ENCODE results near the gene MUC6. TPM values are rescaled to one million over a fixed set of nuclear protein-coding genes. Genes with fewer than 3 reads are reported as not detected.

The MUC6 gene
- total and polyA plus RNA-seq, 10 donors: 0.02 to 0.76 (median 0.22) TPM; not detected in 3

DNA sequence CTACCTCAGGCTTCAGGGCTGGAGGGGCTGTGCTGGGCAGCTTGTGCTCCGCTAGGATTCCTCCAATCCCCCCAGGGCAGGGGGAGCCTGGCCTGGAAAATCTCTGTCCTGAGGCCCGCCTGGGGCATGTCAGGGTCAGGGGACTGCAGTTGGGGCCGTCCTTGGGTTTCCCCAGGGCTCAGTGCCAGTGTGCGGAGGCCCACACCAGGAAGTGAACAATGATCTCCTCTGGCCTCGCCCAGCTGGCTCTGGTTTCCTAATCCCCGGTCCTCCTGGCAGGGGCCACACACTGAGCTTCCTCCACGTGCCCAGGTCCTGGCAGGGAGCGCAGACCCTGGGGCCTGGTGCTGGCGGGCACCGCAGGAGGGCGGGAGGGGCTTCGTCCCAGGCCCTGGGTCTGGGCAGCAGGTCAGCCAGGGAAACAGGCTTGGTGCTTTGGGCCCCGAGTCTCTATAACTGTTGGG lies 36.8 kb upstream of the MUC6 start:
- Histone ChIP-seq H3K36me3 (no peaks in the 10 kb centered on the region), H3K4me3 (no peak overlapping the region), H3K9me3 (no peaks in the 10 kb centered on the region), H3K27me3 (replicated peaks in 1 of 7) (peaks cover 0 to 25% (median 0%) of the 10 kb centered on the region in 7 donors), H3K27ac (peak overlapping the region in 5 of 8 donors; percentile 26 to 54 (median 34)), H3K4me1 (peaks cover 4 to 38% (median 20%) of the 10 kb centered on the region in 6 donors)
- no peak for TF ChIP-seq POLR2A (IDR thresholded peaks at IDR 0.05)
- peak; percentile 79 to 85 (median 82) for TF ChIP-seq POLR2AphosphoS5 (IDR thresholded peaks at IDR 0.05)
- intact Hi-C loops (cut with DNase I; ENCODE audit: low total_unique reads): no loop called here
- peak; percentile 87 for DNase-seq
- WGBS, 5 donors: 22 to 28% (median 25%) methylated on average over 11 to 13 of the region's 13 CpGs; no CpG with 5 or more reads in 1 of the 5 donors

DNA sequence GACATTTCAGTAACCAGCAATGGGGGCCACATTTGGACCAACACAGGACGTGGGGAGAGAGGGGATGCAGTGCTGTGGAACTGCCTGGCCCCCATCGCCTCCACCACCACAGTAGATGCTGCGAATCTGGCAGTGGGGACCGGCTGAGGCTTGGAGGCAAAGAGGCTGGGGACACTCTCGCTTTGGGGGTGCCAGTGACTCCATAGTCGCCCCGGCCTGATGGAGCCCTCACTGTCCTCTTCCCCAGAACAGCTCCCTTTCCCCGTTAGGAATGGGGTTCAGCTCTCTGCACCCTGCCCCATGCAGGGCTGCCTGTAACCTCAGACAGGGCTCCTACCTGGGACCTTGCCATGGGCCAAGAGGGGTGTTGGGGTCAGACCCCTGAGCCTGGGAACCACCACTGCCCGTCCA lies 36.3 kb upstream of the MUC6 start:
- Histone ChIP-seq H3K27ac (peak overlapping the region in 5 of 8 donors; percentile 26 to 54 (median 34)), H3K36me3 (no peaks in the 10 kb centered on the region), H3K4me3 (no peak overlapping the region), H3K9me3 (no peaks in the 10 kb centered on the region), H3K27me3 (replicated peaks in 1 of 7) (peaks cover 0 to 25% (median 0%) of the 10 kb centered on the region in 7 donors), H3K4me1 (peaks cover 4 to 35% (median 20%) of the 10 kb centered on the region in 6 donors)
- TF ChIP-seq, protein P1, sequence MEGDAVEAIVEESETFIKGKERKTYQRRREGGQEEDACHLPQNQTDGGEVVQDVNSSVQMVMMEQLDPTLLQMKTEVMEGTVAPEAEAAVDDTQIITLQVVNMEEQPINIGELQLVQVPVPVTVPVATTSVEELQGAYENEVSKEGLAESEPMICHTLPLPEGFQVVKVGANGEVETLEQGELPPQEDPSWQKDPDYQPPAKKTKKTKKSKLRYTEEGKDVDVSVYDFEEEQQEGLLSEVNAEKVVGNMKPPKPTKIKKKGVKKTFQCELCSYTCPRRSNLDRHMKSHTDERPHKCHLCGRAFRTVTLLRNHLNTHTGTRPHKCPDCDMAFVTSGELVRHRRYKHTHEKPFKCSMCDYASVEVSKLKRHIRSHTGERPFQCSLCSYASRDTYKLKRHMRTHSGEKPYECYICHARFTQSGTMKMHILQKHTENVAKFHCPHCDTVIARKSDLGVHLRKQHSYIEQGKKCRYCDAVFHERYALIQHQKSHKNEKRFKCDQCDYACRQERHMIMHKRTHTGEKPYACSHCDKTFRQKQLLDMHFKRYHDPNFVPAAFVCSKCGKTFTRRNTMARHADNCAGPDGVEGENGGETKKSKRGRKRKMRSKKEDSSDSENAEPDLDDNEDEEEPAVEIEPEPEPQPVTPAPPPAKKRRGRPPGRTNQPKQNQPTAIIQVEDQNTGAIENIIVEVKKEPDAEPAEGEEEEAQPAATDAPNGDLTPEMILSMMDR (IDR thresholded peaks at IDR 0.05 in 8 of 11, conservative IDR thresholded peaks at IDR 0.05 in 3 of 11): no peak
- no peak for TF ChIP-seq POLR2AphosphoS5 (IDR thresholded peaks at IDR 0.05)
- no peak for TF ChIP-seq POLR2A (IDR thresholded peaks at IDR 0.05)
- 75 to 81% (median 79%) methylated on average over 5 to 9 of the region's 9 CpGs for WGBS, 5 donors
- DNase-seq: no peak
- intact Hi-C loops (cut with DNase I; ENCODE audit: low total_unique reads): no loop called here

DNA sequence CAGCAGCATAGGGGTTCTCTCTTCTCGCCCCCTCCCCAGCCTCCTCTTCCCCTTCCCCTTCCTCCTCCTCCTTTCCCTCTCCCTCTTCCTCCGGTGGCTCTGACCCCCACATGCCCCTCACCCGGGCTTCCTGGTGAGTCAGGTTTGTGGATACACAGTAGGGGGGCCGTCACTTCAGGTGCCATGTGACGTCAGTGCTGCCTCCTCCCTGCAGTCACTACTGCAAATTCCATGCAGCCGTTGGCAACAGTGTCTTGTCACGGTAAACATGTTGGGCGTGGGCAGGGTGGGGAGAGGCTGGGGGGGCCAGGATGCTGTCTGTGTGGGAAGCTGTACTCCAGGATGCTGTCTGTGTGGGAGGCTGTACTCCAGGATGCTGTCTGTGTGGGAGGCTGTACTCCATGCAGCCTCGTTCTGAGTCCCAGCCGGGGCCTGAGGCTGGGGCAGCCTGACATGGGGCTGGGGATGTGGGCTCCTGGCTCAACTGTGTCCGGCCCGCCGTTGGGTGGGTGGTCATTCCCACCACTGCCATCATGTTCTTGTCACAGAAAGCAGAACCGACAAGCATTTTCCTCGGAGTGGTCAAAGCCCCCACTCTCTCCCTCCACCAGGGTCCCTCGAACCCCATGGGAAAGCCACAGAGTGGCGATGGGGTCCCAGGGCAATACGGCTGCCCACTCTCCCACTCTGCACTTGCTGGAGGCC lies 35.8 kb upstream of the MUC6 start:
- Histone ChIP-seq H3K27ac (peak overlapping the region in 4 of 8 donors; percentile 26 to 54 (median 32)), H3K4me3 (no peak overlapping the region), H3K36me3 (no peaks in the 10 kb centered on the region), H3K27me3 (replicated peaks in 1 of 7) (peaks cover 0 to 25% (median 0%) of the 10 kb centered on the region in 7 donors), H3K9me3 (no peaks in the 10 kb centered on the region), H3K4me1 (peaks cover 4 to 30% (median 20%) of the 10 kb centered on the region in 6 donors)
- DNase-seq: peak; percentile 79
- intact Hi-C loops (cut with DNase I; ENCODE audit: low total_unique reads): no loop called here
- 53 to 64% (median 59%) methylated on average over 16 to 18 of the region's 18 CpGs for WGBS, 5 donors
- TF ChIP-seq, protein P1 (IDR thresholded peaks at IDR 0.05 in 8 of 11, conservative IDR thresholded peaks at IDR 0.05 in 3 of 11): no peak
- TF ChIP-seq POLR2AphosphoS5 (IDR thresholded peaks at IDR 0.05) (no peak), POLR2A (IDR thresholded peaks at IDR 0.05) (no peak)

DNA sequence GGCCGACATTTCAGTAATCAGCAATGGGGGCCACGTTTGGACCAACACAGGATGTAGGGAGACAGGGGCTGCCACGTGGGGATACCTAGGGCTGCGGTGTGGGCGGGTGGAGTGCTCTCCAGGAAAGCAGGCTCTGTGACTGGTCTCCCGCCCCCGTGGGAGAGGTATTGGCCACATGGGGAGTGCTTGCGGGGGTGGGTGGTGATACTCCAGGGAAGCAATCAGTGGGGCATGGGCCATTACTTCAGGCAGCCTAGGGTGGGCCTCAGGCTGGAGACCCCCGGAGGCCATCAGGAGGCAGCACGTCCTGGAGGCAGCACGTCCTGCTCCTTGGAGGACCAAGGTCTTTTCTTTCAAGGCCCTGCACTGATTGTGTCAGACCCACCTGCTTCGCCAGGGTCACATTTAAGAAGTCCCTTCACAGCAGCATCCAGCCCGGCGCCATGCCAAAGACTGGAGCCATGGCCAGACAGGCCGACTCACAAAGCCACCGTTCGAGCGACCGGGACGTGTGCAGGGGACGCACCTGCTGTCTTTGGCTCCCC lies 35.1 kb upstream of the MUC6 start:
- Histone ChIP-seq H3K4me1 (peaks cover 4 to 30% (median 20%) of the 10 kb centered on the region in 6 donors), H3K36me3 (no peaks in the 10 kb centered on the region), H3K27me3 (replicated peaks in 1 of 7) (peaks cover 0 to 25% (median 0%) of the 10 kb centered on the region in 7 donors), H3K9me3 (no peaks in the 10 kb centered on the region), H3K27ac (no peak overlapping the region), H3K4me3 (no peak overlapping the region)
- 74 to 80% (median 78%) methylated on average over 17 to 21 of the region's 21 CpGs for WGBS, 5 donors
- intact Hi-C loops (cut with DNase I; ENCODE audit: low total_unique reads): no loop called here
- DNase-seq: peak; percentile 63
- TF ChIP-seq POLR2AphosphoS5 (IDR thresholded peaks at IDR 0.05): no peak
- TF ChIP-seq POLR2A (IDR thresholded peaks at IDR 0.05): no peak
- TF ChIP-seq, protein P1 (IDR thresholded peaks at IDR 0.05 in 8 of 11, conservative IDR thresholded peaks at IDR 0.05 in 3 of 11): no peak
